ENCODE measurements around the gene DYNC2H1.

DNA sequence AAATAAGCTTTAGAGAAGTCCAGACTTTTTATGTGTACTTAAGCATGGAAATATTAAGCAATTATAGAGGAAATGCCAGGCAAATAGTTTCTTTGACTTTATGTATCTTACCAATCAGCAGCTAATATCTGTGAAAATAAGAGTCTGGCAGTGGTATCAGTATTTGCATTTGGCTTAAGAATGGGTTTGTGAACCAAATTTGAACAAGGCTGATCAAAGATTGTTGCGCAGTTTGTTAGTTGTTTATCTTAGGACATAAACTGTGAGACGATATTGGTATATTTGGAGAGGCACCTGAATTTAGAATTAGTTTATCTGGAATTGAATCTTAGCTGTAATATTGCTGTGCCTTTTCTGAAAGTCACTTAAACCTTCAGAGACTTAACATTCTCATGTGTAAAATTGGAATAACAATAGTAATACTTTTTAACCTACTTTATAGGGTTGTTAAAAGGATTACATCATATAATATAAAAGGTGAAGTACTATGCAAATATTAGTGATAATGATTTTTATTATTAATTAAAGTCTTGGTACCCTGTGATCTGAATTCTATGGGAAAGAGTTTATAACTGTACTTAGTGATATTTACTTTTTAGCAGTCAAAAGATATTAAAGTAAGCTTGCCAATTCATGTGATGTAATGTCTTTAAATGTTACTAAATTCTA, 66.4 kb downstream of the DYNC2H1 start:
- TF ChIP-seq, protein P1, sequence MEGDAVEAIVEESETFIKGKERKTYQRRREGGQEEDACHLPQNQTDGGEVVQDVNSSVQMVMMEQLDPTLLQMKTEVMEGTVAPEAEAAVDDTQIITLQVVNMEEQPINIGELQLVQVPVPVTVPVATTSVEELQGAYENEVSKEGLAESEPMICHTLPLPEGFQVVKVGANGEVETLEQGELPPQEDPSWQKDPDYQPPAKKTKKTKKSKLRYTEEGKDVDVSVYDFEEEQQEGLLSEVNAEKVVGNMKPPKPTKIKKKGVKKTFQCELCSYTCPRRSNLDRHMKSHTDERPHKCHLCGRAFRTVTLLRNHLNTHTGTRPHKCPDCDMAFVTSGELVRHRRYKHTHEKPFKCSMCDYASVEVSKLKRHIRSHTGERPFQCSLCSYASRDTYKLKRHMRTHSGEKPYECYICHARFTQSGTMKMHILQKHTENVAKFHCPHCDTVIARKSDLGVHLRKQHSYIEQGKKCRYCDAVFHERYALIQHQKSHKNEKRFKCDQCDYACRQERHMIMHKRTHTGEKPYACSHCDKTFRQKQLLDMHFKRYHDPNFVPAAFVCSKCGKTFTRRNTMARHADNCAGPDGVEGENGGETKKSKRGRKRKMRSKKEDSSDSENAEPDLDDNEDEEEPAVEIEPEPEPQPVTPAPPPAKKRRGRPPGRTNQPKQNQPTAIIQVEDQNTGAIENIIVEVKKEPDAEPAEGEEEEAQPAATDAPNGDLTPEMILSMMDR (IDR thresholded peaks at IDR 0.05; ENCODE audit: insufficient read depth, low read length) = no peak
- TF ChIP-seq GABPA (IDR thresholded peaks at IDR 0.05; ENCODE audit: low read depth) (no peak), POLR2AphosphoS5 (IDR thresholded peaks at IDR 0.05; ENCODE audit: low read depth) (no peak)
- TF ChIP-seq, protein P2, sequence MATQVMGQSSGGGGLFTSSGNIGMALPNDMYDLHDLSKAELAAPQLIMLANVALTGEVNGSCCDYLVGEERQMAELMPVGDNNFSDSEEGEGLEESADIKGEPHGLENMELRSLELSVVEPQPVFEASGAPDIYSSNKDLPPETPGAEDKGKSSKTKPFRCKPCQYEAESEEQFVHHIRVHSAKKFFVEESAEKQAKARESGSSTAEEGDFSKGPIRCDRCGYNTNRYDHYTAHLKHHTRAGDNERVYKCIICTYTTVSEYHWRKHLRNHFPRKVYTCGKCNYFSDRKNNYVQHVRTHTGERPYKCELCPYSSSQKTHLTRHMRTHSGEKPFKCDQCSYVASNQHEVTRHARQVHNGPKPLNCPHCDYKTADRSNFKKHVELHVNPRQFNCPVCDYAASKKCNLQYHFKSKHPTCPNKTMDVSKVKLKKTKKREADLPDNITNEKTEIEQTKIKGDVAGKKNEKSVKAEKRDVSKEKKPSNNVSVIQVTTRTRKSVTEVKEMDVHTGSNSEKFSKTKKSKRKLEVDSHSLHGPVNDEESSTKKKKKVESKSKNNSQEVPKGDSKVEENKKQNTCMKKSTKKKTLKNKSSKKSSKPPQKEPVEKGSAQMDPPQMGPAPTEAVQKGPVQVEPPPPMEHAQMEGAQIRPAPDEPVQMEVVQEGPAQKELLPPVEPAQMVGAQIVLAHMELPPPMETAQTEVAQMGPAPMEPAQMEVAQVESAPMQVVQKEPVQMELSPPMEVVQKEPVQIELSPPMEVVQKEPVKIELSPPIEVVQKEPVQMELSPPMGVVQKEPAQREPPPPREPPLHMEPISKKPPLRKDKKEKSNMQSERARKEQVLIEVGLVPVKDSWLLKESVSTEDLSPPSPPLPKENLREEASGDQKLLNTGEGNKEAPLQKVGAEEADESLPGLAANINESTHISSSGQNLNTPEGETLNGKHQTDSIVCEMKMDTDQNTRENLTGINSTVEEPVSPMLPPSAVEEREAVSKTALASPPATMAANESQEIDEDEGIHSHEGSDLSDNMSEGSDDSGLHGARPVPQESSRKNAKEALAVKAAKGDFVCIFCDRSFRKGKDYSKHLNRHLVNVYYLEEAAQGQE (IDR thresholded peaks at IDR 0.05; ENCODE audit: insufficient replicate concordance, low read depth) = no peak

All from HL-60 (cell line).